B cell (primary cell): ENCODE data around the gene FRMD3.

Experiments
- CTCF ChIP-seq: fragments of 200-600 bp; IDR thresholded peaks from one replicate; pipeline ENCODE4 v1.8.0; 2022; ENCODE audit warnings: antibody characterized with exemption, mild to moderate bottlenecking
- EZH2 ChIP-seq: IDR thresholded peaks from 2 replicates; pipeline ENCODE4 v1.6.1; 2012; ENCODE audit warnings: borderline replicate concordance, low read depth, mild to moderate bottlenecking, moderate library complexity, low read length; ENCODE audit not compliant: insufficient read depth, poor library complexity, severe bottlenecking

GRCh38 chr9:83317244-83317643 is 221.0 kb downstream of the FRMD3 start:
- no peak for TF ChIP-seq CTCF
- no peak for TF ChIP-seq EZH2
